OCI-LY1 (cell line): Measurements from ENCODE around the gene BEAN1.

Experiments
- H2AFZ ChIP-seq: fragments of 200-600 bp; sonication (generic), shearing (Covaris generic); 2 replicates; pipeline ENCODE4 v1.6.0; 2014; ENCODE audit warnings: antibody characterized with exemption, mild to moderate bottlenecking, low read length
- H3F3A ChIP-seq: fragments of 200-600 bp; sonication (generic), shearing (Covaris generic); 2 replicates; pipeline ENCODE4 v1.6.0; 2014; ENCODE audit warnings: mild to moderate bottlenecking, antibody characterized with exemption, low read length, moderate library complexity; ENCODE audit not compliant: insufficient read depth
- H3K27ac ChIP-seq: fragments of 200-600 bp; sonication (generic); 2 replicates; pipeline ENCODE4 v1.5.1; 2014; ENCODE audit warnings: low read length, mixed run types, mild to moderate bottlenecking, low read depth; ENCODE audit not compliant: poor library complexity, severe bottlenecking
- H3K27me3 ChIP-seq: fragments of 200-600 bp; sonication (generic); 2 replicates; pipeline ENCODE4 v1.6.0; 2014; ENCODE audit warnings: antibody characterized with exemption, mild to moderate bottlenecking, low read length, moderate library complexity; ENCODE audit not compliant: insufficient read depth
- H3K36me3 ChIP-seq: fragments of 200-600 bp; sonication (generic); 2 replicates; pipeline ENCODE4 v1.6.1; 2014; ENCODE audit warnings: mild to moderate bottlenecking, antibody characterized with exemption, low read length, moderate library complexity, mixed read lengths; ENCODE audit not compliant: insufficient read depth
- H3K4me1 ChIP-seq: fragments of 200-600 bp; sonication (generic); 2 replicates; pipeline ENCODE4 v1.5.1; 2014; ENCODE audit warnings: mild to moderate bottlenecking, low read length, moderate library complexity; ENCODE audit not compliant: insufficient read depth, severe bottlenecking
- H3K4me2 ChIP-seq: fragments of 200-600 bp; sonication (generic), shearing (Covaris generic); 2 replicates; pipeline ENCODE4 v1.6.1; 2014; ENCODE audit warnings: low read length
- H3K4me3 ChIP-seq: fragments of 200-600 bp; sonication (generic); 2 replicates; pipeline ENCODE4 v1.5.1; 2014; ENCODE audit warnings: low read length, low read depth, mild to moderate bottlenecking, mixed read lengths; ENCODE audit not compliant: poor library complexity, severe bottlenecking
- H3K79me2 ChIP-seq: fragments of 200-600 bp; shearing (Covaris generic); 2 replicates; pipeline ENCODE4 v1.6.1; 2016; ENCODE audit warnings: mixed run types, low read length, mixed read lengths; ENCODE audit not compliant: insufficient read depth
- H3K9ac ChIP-seq: fragments of 200-600 bp; sonication (generic), shearing (Covaris generic); 2 replicates; pipeline ENCODE4 v1.6.1; 2014; ENCODE audit warnings: mild to moderate bottlenecking, low read length, mixed read lengths
- H3K9me2 ChIP-seq: fragments of 200-600 bp; sonication (generic), shearing (Covaris generic); 2 replicates; pipeline ENCODE4 v1.6.1; 2014; ENCODE audit warnings: low read depth, mild to moderate bottlenecking, low read length, mixed read lengths
- H3K9me3 ChIP-seq: fragments of 200-600 bp; shearing (Covaris generic); 2 replicates; pipeline ENCODE4 v1.6.1; 2014; ENCODE audit warnings: low read length, mixed read lengths
- H4K20me1 ChIP-seq: fragments of 200-600 bp; sonication (generic), shearing (Covaris generic); 2 replicates; pipeline ENCODE4 v1.6.0; 2016; ENCODE audit warnings: mild to moderate bottlenecking, low read length; ENCODE audit not compliant: insufficient read depth
- EZH2 ChIP-seq: fragments of 200-600 bp; sonication (generic), shearing (Covaris generic); IDR thresholded peaks from 2 replicates; pipeline ENCODE4 v1.8.0; 2017; ENCODE audit warnings: borderline replicate concordance, mixed run types, mild to moderate bottlenecking, antibody characterized with exemption, low read length, moderate library complexity, mixed read lengths
- TF ChIP-seq, protein P1 (sequence below): fragments of 200-600 bp; sonication (generic), shearing (Covaris generic); IDR thresholded peaks from 2 replicates; pipeline ENCODE4 v1.5.1; 2017; ENCODE audit warnings: mild to moderate bottlenecking, antibody characterized with exemption, low read length, moderate library complexity, mixed read lengths

Gene BEAN1

DNA sequence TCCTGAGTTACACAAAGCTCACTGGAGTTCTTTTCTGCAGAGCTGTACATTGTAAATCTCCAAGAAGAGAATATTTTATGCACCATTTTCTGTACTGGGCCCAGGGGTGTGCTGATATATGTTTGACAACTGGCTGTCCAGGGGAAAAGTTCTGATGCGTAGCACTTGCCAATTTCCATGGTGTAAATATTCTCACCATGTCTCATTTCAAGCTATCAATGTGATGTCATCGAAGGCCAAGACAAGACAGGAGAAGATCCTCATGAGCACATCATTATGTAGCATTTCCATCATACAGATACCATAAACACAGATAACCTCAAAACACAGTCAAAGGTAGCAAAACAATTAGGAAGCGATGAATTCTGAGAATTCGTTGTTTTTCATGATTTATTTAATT, 41.7 kb upstream of the BEAN1 start:
- H3K4me3 ChIP-seq, result no peak overlapping the region
- no peak overlapping the region for H3K9ac ChIP-seq
- H3K9me2 ChIP-seq, result no peaks in the 10 kb centered on the region
- H3K36me3 ChIP-seq, result no peaks in the 10 kb centered on the region
- no peak overlapping the region for H3K4me2 ChIP-seq
- TF ChIP-seq EZH2, result no peak
- TF ChIP-seq, protein P1, sequence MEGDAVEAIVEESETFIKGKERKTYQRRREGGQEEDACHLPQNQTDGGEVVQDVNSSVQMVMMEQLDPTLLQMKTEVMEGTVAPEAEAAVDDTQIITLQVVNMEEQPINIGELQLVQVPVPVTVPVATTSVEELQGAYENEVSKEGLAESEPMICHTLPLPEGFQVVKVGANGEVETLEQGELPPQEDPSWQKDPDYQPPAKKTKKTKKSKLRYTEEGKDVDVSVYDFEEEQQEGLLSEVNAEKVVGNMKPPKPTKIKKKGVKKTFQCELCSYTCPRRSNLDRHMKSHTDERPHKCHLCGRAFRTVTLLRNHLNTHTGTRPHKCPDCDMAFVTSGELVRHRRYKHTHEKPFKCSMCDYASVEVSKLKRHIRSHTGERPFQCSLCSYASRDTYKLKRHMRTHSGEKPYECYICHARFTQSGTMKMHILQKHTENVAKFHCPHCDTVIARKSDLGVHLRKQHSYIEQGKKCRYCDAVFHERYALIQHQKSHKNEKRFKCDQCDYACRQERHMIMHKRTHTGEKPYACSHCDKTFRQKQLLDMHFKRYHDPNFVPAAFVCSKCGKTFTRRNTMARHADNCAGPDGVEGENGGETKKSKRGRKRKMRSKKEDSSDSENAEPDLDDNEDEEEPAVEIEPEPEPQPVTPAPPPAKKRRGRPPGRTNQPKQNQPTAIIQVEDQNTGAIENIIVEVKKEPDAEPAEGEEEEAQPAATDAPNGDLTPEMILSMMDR, result no peak
- H4K20me1 ChIP-seq, result no peaks in the 10 kb centered on the region
- H3K27me3 ChIP-seq, result 0 out of 2 replicates have a peak, but pooled peaks cover 4% of the 10 kb centered on the region
- H3K79me2 ChIP-seq, result no peaks in the 10 kb centered on the region
- H3K27ac ChIP-seq, result no peak overlapping the region
- no peaks in the 10 kb centered on the region for H3K4me1 ChIP-seq
- H2AFZ ChIP-seq, result no peak overlapping the region
- no peaks in the 10 kb centered on the region for H3K9me3 ChIP-seq
- H3F3A ChIP-seq, result no peaks in the 10 kb centered on the region

GRCh38 chr16:66386629-66387622, 40.2 kb upstream of the BEAN1 start:
- TF ChIP-seq, protein P1, result no peak
- TF ChIP-seq EZH2, result no peak
- H3K9me3 ChIP-seq, result no peaks in the 10 kb centered on the region
- H3K27ac ChIP-seq, result no peak overlapping the region
- no peaks in the 10 kb centered on the region for H3K4me1 ChIP-seq
- H3K4me3 ChIP-seq, result no peak overlapping the region
- H2AFZ ChIP-seq, result no peak overlapping the region
- H3F3A ChIP-seq, result no peaks in the 10 kb centered on the region
- no peaks in the 10 kb centered on the region for H3K36me3 ChIP-seq
- H4K20me1 ChIP-seq, result no peaks in the 10 kb centered on the region
- H3K9ac ChIP-seq, result no peak overlapping the region
- 0 out of 2 replicates have a peak, but pooled peaks cover 4% of the 10 kb centered on the region for H3K27me3 ChIP-seq
- no peaks in the 10 kb centered on the region for H3K79me2 ChIP-seq
- H3K9me2 ChIP-seq, result no peaks in the 10 kb centered on the region
- no peak overlapping the region for H3K4me2 ChIP-seq

DNA sequence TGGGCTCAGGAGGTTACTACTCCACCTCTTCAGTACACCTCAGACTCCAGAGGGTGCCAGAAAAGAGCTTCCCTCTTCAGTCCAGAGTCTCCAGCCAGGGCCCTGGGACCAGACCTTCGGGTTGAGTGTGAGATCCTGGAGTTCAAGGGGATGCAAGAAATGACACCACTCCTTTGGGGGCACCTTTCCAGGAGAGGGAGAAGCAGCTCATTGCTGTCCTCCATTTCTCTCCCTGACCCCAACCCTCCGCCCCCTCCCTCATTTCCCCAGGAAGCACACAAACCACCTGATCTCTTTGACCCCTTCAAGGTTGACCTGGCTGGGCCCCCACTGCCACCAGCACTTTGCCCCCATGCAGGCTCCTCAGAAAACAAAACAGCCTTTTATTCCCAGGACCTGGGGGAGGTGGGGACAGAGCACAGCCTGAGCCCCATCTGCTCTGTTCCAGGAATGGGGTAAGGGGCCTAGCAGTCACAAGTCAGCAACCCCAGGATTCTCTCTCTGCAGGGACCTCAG, 39.2 kb upstream of the BEAN1 start:
- H3K9ac ChIP-seq, result no peak overlapping the region
- no peaks in the 10 kb centered on the region for H3F3A ChIP-seq
- H3K4me3 ChIP-seq, result no peak overlapping the region
- H3K4me1 ChIP-seq, result no peaks in the 10 kb centered on the region
- TF ChIP-seq, protein P1, result no peak
- no peak for TF ChIP-seq EZH2
- H3K9me2 ChIP-seq, result no peaks in the 10 kb centered on the region
- no peaks in the 10 kb centered on the region for H3K36me3 ChIP-seq
- no peaks in the 10 kb centered on the region for H4K20me1 ChIP-seq
- H3K9me3 ChIP-seq, result no peaks in the 10 kb centered on the region
- no peaks in the 10 kb centered on the region for H3K79me2 ChIP-seq
- H2AFZ ChIP-seq, result no peak overlapping the region
- H3K27me3 ChIP-seq, result 0 out of 2 replicates have a peak, but pooled peaks cover 4% of the 10 kb centered on the region
- H3K27ac ChIP-seq, result no peak overlapping the region
- no peak overlapping the region for H3K4me2 ChIP-seq
